Hematopoietic multipotent progenitor cell treated with erythropoietin and hydrocortisone succinate and interleukin-3 and kit ligand, for 15 days (in vitro differentiated cells): ENCODE measurements around the gene PLK3.
"Not testable (repeated sequence)": the region's sequence is repeated elsewhere in the genome, so short reads cannot be mapped to it uniquely, and the experiment has no call there.

Experiments used
- DNase-seq: peaks from one replicate; pipeline ENCODE4 v3.0.0-alpha.2; 2015; ENCODE audit warnings: low spot score

The PLK3 gene

GRCh38 chr1:44787506-44787905 is 12.7 kb upstream of the PLK3 start:
- DNase-seq, result no peak

GRCh38 chr1:44788120-44788860 is 11.9 kb upstream of the PLK3 start, which contains the start of gene BEST4:
BEST4 (minus strand) TSS chr1:44788170; CDS start chr1:44787705, 465 bp downstream.
- peak; percentile 2 for DNase-seq

- no peak for DNase-seq
Observed at GRCh38 chr1:44790968-44791801, 9.0 kb upstream of the PLK3 start.

- no peak for DNase-seq
Observed at GRCh38 chr1:44792736-44793502, 7.3 kb upstream of the PLK3 start.

- not testable (repeated sequence) for DNase-seq
Observed at GRCh38 chr1:44797886-44798285, 2.3 kb upstream of the PLK3 start.

- no peak for DNase-seq
Observed at GRCh38 chr1:44798481-44799365, 1.5 kb upstream of the PLK3 start.

GRCh38 chr1:44801491-44802305 is 1.5 kb downstream of the PLK3 start:
- DNase-seq, result no peak

GRCh38 chr1:44802306-44803061 is 2.3 kb downstream of the PLK3 start:
- no peak for DNase-seq

GRCh38 chr1:44803062-44803311 is 2.8 kb downstream of the PLK3 start:
- no peak for DNase-seq

GRCh38 chr1:44803312-44804095 is 3.3 kb downstream of the PLK3 start:
- DNase-seq, result no peak

- DNase-seq, result no peak
Observed at GRCh38 chr1:44805311-44806024, 5.3 kb downstream of the PLK3 start.

- DNase-seq, result no peak
Observed at GRCh38 chr1:44806025-44806703, 6.0 kb downstream of the PLK3 start.

GRCh38 chr1:44806704-44807363 is 6.7 kb downstream of the PLK3 start, which contains the start of gene DYNLT4:
DYNLT4 (minus strand) TSS chr1:44807351; CDS start chr1:44806668, 683 bp downstream.
- DNase-seq, result no peak

GRCh38 chr1:44807364-44808062 is 7.3 kb downstream of the PLK3 start:
- DNase-seq, result peak; percentile 83

GRCh38 chr1:44808063-44808937 is 8.1 kb downstream of the PLK3 start, which contains the start of gene BTBD19:
BTBD19 (plus strand) TSS chr1:44808523; CDS start chr1:44808821, 298 bp downstream.
- DNase-seq, result peak; percentile 76
